ENCODE results near the gene EIF2D. TPM values are rescaled to one million over a fixed set of nuclear protein-coding genes. Genes with fewer than 3 reads are reported as not detected.
A peak's percentile ranks its signal among the peaks of the same experiment; 100 is the strongest.

EIF2D gene
- total and polyA plus RNA-seq, 2 of the 8 experiments (the other 6 are each of a cell fraction or from before 2014, with no cell fraction given), result 36.1 to 37.1 TPM

DNA sequence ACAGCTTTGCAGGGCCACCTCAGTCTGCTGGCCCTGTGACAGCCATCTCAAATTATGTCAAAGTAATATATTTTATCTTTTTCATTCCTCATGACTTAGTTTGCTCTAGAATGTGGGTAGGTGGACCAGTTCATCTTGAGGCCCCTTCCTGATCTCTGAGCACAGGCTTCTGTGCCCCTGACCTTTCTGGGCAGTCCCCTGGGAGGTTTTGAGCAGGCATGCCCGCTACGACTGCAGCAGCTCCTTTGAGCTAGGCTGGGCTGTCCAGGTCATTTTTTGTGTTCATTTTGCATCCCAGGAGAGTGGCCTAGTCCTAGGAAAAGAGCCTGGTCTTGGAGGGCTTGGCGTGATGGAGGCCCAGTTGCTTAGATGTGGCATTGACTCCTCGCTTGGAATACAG lies 42.7 kb downstream of the EIF2D start:
- no peak overlapping the region for H3K18ac ChIP-seq (ENCODE audit: extremely low read depth, low read length)
- no peak for DNase-seq (ENCODE audit: low read depth in 1 of 2, low spot score in 2 of 2)
- no peak overlapping the region for H3K4me3 ChIP-seq (ENCODE audit: extremely low read depth in 1 of 4, insufficient read depth in 2 of 4, low read depth in 3 of 4, low read length in 4 of 4)
- no peak overlapping the region for H2BK12ac ChIP-seq (ENCODE audit: low read depth, low read length)
- H3K14ac ChIP-seq (ENCODE audit: insufficient read length), result no peak overlapping the region
- H3K4me2 ChIP-seq (ENCODE audit: insufficient read depth in 1 of 2, low read depth in 2 of 2, low read length in 2 of 2), result 0 out of 4 replicates have a peak overlapping the region, but pooled peaks of 1 of the 2 experiments have one; percentile 23
- no peak overlapping the region for H2AFZ ChIP-seq (ENCODE audit: low read length)
- H3K9ac ChIP-seq (replicated peaks in 1 of 4; ENCODE audit: extremely low read depth in 1 of 4, low read depth in 3 of 4, low read length in 3 of 4), result no peak overlapping the region
- no peaks in the 10 kb centered on the region for H3K9me3 ChIP-seq (ENCODE audit: insufficient read depth in 2 of 2, low read depth in 1 of 2, low read length in 1 of 2)
- H3K27ac ChIP-seq (ENCODE audit: low read depth, low read length), result no peak overlapping the region
- no peaks in the 10 kb centered on the region for H3K36me3 ChIP-seq (ENCODE audit: control insufficient read depth in 2 of 4, insufficient read depth in 4 of 4, low read length in 3 of 4)
- H4K91ac ChIP-seq (replicated peaks; ENCODE audit: insufficient read length, low read length), result no peak overlapping the region
- peaks cover 1 to 5% (median 2%) of the 10 kb centered on the region in 4 experiments; a peak in 4 of 7 replicates for H3K4me1 ChIP-seq (replicated peaks in 1 of 4; ENCODE audit: control insufficient read depth in 3 of 4, insufficient read depth in 4 of 4, low read length in 3 of 4)
- no peak overlapping the region for H2BK120ac ChIP-seq (replicated peaks; ENCODE audit: low read depth, low read length)
- no peak overlapping the region for H3K23ac ChIP-seq (ENCODE audit: insufficient read length)
- no peak overlapping the region for H2BK20ac ChIP-seq (ENCODE audit: low read length)
- no peak for FAIRE-seq
- no peak overlapping the region for H3K56ac ChIP-seq (replicated peaks; ENCODE audit: insufficient read length, low read depth, low read length)
- H3K79me2 ChIP-seq (ENCODE audit: control insufficient read depth in 1 of 2, insufficient read depth in 2 of 2, low read length in 2 of 2), result no peaks in the 10 kb centered on the region
- no peak overlapping the region for H2AK5ac ChIP-seq (ENCODE audit: low read depth, low read length)
- H3K27me3 ChIP-seq (replicated peaks in 1 of 4; ENCODE audit: control insufficient read depth in 3 of 4, extremely low read depth in 1 of 4, insufficient read depth in 3 of 4, low read length in 3 of 4), result 0 out of 7 replicates have a peak, but pooled peaks cover 0 to 3% (median 0%) of the 10 kb centered on the region in 4 experiments
- H2BK5ac ChIP-seq (ENCODE audit: low read depth, low read length), result no peak overlapping the region
- ChIA-PET CTCF (ENCODE audit: partially characterized antibody) (interaction anchor here (0.6 to 1.5 kb wide), 5 partner anchors 12 to 92 kb away, joined by 3 to 4 read pairs (median 3); no protein-coding TSS in a partner anchor), POLR2A (ENCODE audit: partially characterized antibody) (no interaction called here)
- 84% methylated on average over 4 of the region's 4 CpGs; no CpG with 5 or more reads in 1 of the 2 experiments for WGBS, 2 experiments (ENCODE audit: extremely low coverage in 1 of 2, insufficient coverage in 1 of 2, insufficient read length in 1 of 2, insufficient replicate concordance in 2 of 2, low coverage in 1 of 2, low lambda C conversion rate in 2 of 2, missing lambda C conversion rate in 1 of 2)
- no peak for TF ChIP-seq GTF2F1 (IDR thresholded peaks at IDR 0.05; ENCODE audit: borderline replicate concordance, low read depth, low read length)
- TF ChIP-seq SIN3A (conservative IDR thresholded peaks at IDR 0.05 in 1 of 2, IDR thresholded peaks at IDR 0.05 in 1 of 2; ENCODE audit: low read depth in 1 of 2, low read length in 2 of 2), result no peak
- no peak for TF ChIP-seq HDAC2 (IDR thresholded peaks at IDR 0.05; ENCODE audit: borderline replicate concordance in 1 of 2, low read depth in 2 of 2, low read length in 2 of 2)
- TF ChIP-seq NRF1 (IDR thresholded peaks at IDR 0.05; ENCODE audit: low read depth, low read length), result no peak
- no peak for TF ChIP-seq EP300 (IDR thresholded peaks at IDR 0.05; ENCODE audit: borderline replicate concordance in 1 of 2, low read depth in 2 of 2, low read length in 2 of 2)
- no peak for TF ChIP-seq MAFK (IDR thresholded peaks at IDR 0.05; ENCODE audit: low read depth, low read length)
- TF ChIP-seq CHD1 (IDR thresholded peaks at IDR 0.05; ENCODE audit: low read depth, low read length), result no peak
- TF ChIP-seq RFX5 (IDR thresholded peaks at IDR 0.05; ENCODE audit: borderline replicate concordance, low read depth, low read length), result no peak
- no peak for TF ChIP-seq POLR2A (IDR thresholded peaks at IDR 0.05; ENCODE audit: control extremely low read depth in 1 of 2, low read depth in 2 of 2, low read length in 2 of 2)
- H4K8ac ChIP-seq (ENCODE audit: extremely low read depth, insufficient read depth, low read length), result no peak overlapping the region
- H4K20me1 ChIP-seq (replicated peaks in 1 of 2; ENCODE audit: control insufficient read depth in 1 of 2, insufficient read depth in 2 of 2, low read length in 2 of 2), result no peaks in the 10 kb centered on the region
- no peak overlapping the region for H2BK15ac ChIP-seq (ENCODE audit: low read length)
- H3K23me2 ChIP-seq (ENCODE audit: low read depth, low read length), result no peaks in the 10 kb centered on the region
- H3K4ac ChIP-seq (replicated peaks; ENCODE audit: insufficient read length, low read depth, low read length), result no peak overlapping the region
- H4K5ac ChIP-seq (ENCODE audit: insufficient read length, low read depth, low read length), result no peak overlapping the region
- no peaks in the 10 kb centered on the region for H3K79me1 ChIP-seq (ENCODE audit: low read depth, low read length)

All from H1 (cell line).